ENCODE results near the gene ZNF500. TPM values are rescaled to one million over a fixed set of nuclear protein-coding genes. Genes with fewer than 3 reads are reported as not detected.

The ZNF500 gene
- total and polyA plus RNA-seq, 10 of the 15 experiments (the other 5 are each of a cell fraction or from before 2014, with no cell fraction given) = 0.99 to 13.1 (median 5.5) TPM

DNA sequence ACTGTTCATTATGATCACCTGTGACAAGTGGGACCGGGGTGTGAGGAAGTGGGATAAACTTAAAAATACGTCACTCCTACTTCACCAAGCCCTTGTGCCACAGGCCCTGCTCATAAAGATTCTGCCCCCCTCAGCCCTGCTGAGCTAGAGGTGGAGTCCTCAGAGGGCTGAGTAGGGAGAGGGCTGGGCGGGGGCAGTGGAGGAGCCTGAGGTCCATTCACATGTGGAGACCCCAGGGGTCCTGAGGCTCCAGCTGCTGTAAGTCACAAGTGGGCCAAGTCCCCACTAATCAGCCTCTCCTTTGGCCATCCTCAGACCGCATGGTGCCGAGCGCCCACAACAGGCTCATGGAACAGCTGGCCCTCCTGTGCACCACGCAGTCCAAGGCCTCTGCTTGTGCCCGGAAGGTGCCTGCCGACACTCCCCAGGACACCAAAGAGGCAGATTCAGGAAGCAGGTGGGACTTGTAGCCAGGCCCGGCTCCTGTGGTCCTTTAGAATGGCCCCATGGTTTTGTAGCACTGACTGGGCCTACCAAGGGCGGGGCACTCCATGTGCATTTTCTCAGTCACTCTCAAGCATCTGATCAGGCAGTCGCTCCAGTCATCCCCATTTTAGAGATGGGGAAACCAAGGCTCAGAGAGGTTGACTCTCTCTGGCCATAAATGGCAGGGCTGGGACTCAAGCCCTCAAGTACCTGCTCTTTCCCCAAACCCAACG lies 22.2 kb downstream of the ZNF500 start:
- FAIRE-seq (no peak), DNase-seq (ENCODE audit: low read depth, low spot score) (no peak), ATAC-seq (no peak)
- ChIA-PET POLR2A (no interaction called here), SMC1A (ENCODE audit: uncharacterized antibody, unreplicated experiment) (no interaction called here), RAD21 (ENCODE audit: unreplicated experiment) (no interaction called here), CTCF (no interaction called here)
- WGBS (ENCODE audit: insufficient coverage, insufficient replicate concordance, low lambda C conversion rate, missing lambda C conversion rate) = 69% methylated on average over 13 of the region's 13 CpGs
- H3K79me2 ChIP-seq (ENCODE audit: control insufficient read depth, insufficient read depth, low read length) = no peaks in the 10 kb centered on the region
- H3K4me1 ChIP-seq (ENCODE audit: control insufficient read depth, insufficient read depth, low read length) = peaks cover 8% of the 10 kb centered on the region
- no peak for TF ChIP-seq SIX5 (IDR thresholded peaks at IDR 0.05; ENCODE audit: low read depth, low read length, severe bottlenecking)
- peak; percentile 46; the same call in 1 of the 2 replicates for TF ChIP-seq SPI1 (IDR thresholded peaks at IDR 0.05; ENCODE audit: borderline replicate concordance, insufficient read depth, low read depth, low read length)
- TF ChIP-seq YBX1 (IDR thresholded peaks at IDR 0.05) = no peak
- H3K27ac ChIP-seq (ENCODE audit: control insufficient read depth, insufficient read depth) = no peak overlapping the region
- H2AFZ ChIP-seq (ENCODE audit: control insufficient read depth, low read depth, low read length) = no peak overlapping the region
- intact Hi-C loops (cut with micrococcal nuclease; ENCODE audit: unreplicated experiment) = no loop called here
- H3K9ac ChIP-seq (ENCODE audit: control insufficient read depth, insufficient read depth, low read length) = no peak overlapping the region
- H3K36me3 ChIP-seq (ENCODE audit: control insufficient read depth in 2 of 2, insufficient read depth in 2 of 2, low read length in 1 of 2) = no peaks in the 10 kb centered on the region; a peak in 1 of 4 replicates
- H3K27me3 ChIP-seq (replicated peaks in 1 of 2; ENCODE audit: control insufficient read depth in 2 of 2, insufficient read depth in 2 of 2, low read length in 1 of 2) = no peaks in the 10 kb centered on the region
- in situ Hi-C loops (cut with MboI) = no loop called here
- no peaks in the 10 kb centered on the region for H4K20me1 ChIP-seq (ENCODE audit: control insufficient read depth, insufficient read depth)
- H3K4me3 ChIP-seq = no peak overlapping the region
- H3K4me2 ChIP-seq (ENCODE audit: control insufficient read depth, insufficient read depth) = no peak overlapping the region
- H3K9me3 ChIP-seq (replicated peaks; ENCODE audit: control insufficient read depth, insufficient read depth, low read length) = no peaks in the 10 kb centered on the region
- BruUV-seq (replicated peaks) = no TSS peak

DNA sequence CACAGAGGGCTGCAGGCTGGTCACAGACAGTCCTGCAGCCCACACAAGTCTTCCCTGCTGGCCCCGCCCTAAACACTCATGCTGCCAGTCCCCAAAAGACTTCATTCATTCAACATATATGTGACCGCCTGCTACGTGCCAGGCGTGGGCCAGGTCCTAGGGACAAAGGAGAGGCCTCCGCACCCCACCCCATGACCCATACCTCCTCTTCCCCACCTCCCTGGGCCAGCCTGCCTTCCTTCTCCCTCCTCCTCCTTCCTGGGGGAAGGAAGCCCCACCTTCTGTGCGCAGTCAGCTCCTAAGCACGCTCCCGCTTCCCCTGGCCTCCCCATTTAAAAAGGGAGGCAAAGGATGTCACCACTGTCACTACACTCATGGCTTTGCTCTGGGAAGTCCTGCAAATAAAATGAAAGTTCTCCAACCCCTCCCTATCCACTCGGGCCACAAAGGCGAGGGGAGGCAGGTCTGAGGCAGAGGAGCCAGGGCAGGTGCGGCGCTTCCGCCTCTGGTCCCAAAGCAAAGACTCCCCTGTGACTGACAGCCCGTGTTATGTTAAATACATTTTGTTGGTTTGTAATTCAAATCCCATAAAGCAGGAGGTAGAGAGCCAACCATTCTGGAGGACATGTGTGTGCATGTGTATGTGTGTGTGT lies 23.6 kb downstream of the ZNF500 start:
- CTCF ChIA-PET = no interaction called here
- POLR2A ChIA-PET = no interaction called here
- BruUV-seq (replicated peaks) = no TSS peak
- no peak for ATAC-seq
- Histone ChIP-seq H3K27me3 (replicated peaks in 1 of 2; ENCODE audit: control insufficient read depth in 2 of 2, insufficient read depth in 2 of 2, low read length in 1 of 2) (no peaks in the 10 kb centered on the region), H3K4me3 (no peak overlapping the region), H3K4me2 (ENCODE audit: control insufficient read depth, insufficient read depth) (0 out of 2 replicates have a peak overlapping the region, but pooled peaks have one; percentile 17), H3K9me3 (replicated peaks; ENCODE audit: control insufficient read depth, insufficient read depth, low read length) (no peaks in the 10 kb centered on the region), H4K20me1 (ENCODE audit: control insufficient read depth, insufficient read depth) (no peaks in the 10 kb centered on the region), H3K79me2 (ENCODE audit: control insufficient read depth, insufficient read depth, low read length) (no peaks in the 10 kb centered on the region), H3K9ac (ENCODE audit: control insufficient read depth, insufficient read depth, low read length) (no peak overlapping the region), H3K36me3 (ENCODE audit: control insufficient read depth in 2 of 2, insufficient read depth in 2 of 2, low read length in 1 of 2) (no peaks in the 10 kb centered on the region), H3K27ac (ENCODE audit: control insufficient read depth, insufficient read depth) (no peak overlapping the region), H2AFZ (ENCODE audit: control insufficient read depth, low read depth, low read length) (no peak overlapping the region; the same call in 1 of the 2 replicates), H3K4me1 (ENCODE audit: control insufficient read depth, insufficient read depth, low read length) (peaks cover 1% of the 10 kb centered on the region; the same call in 1 of the 2 replicates)
- intact Hi-C loops (cut with micrococcal nuclease; ENCODE audit: unreplicated experiment) (no loop called here), in situ Hi-C loops (cut with MboI) (no loop called here)
- no peak for DNase-seq (ENCODE audit: low read depth, low spot score)
- SMC1A ChIA-PET (ENCODE audit: uncharacterized antibody, unreplicated experiment) = no interaction called here
- RAD21 ChIA-PET (ENCODE audit: unreplicated experiment) = no interaction called here
- 54% methylated on average over 14 of the region's 14 CpGs for WGBS (ENCODE audit: insufficient coverage, insufficient replicate concordance, low lambda C conversion rate, missing lambda C conversion rate)
- no peak for FAIRE-seq
- TF ChIP-seq GABPA (IDR thresholded peaks at IDR 0.05; ENCODE audit: low read depth) (no peak), SRF (IDR thresholded peaks at IDR 0.05; ENCODE audit: low read depth in 2 of 2, low read length in 2 of 2) (no peak), ASH2L (IDR thresholded peaks at IDR 0.05; ENCODE audit: borderline replicate concordance, low read depth) (no peak), SUZ12 (IDR thresholded peaks at IDR 0.05; ENCODE audit: unreplicated experiment) (no peak), IKZF2 (IDR thresholded peaks at IDR 0.05) (no peak), RELA (IDR thresholded peaks at IDR 0.05; ENCODE audit: borderline replicate concordance, partially characterized antibody) (no peak)
- TF ChIP-seq, protein P1, sequence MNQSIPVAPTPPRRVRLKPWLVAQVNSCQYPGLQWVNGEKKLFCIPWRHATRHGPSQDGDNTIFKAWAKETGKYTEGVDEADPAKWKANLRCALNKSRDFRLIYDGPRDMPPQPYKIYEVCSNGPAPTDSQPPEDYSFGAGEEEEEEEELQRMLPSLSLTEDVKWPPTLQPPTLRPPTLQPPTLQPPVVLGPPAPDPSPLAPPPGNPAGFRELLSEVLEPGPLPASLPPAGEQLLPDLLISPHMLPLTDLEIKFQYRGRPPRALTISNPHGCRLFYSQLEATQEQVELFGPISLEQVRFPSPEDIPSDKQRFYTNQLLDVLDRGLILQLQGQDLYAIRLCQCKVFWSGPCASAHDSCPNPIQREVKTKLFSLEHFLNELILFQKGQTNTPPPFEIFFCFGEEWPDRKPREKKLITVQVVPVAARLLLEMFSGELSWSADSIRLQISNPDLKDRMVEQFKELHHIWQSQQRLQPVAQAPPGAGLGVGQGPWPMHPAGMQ (IDR thresholded peaks at IDR 0.05; ENCODE audit: borderline replicate concordance) = no peak
- TF ChIP-seq, protein P2, sequence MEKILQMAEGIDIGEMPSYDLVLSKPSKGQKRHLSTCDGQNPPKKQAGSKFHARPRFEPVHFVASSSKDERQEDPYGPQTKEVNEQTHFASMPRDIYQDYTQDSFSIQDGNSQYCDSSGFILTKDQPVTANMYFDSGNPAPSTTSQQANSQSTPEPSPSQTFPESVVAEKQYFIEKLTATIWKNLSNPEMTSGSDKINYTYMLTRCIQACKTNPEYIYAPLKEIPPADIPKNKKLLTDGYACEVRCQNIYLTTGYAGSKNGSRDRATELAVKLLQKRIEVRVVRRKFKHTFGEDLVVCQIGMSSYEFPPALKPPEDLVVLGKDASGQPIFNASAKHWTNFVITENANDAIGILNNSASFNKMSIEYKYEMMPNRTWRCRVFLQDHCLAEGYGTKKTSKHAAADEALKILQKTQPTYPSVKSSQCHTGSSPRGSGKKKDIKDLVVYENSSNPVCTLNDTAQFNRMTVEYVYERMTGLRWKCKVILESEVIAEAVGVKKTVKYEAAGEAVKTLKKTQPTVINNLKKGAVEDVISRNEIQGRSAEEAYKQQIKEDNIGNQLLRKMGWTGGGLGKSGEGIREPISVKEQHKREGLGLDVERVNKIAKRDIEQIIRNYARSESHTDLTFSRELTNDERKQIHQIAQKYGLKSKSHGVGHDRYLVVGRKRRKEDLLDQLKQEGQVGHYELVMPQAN (conservative IDR thresholded peaks at IDR 0.05) = no peak
